HL-60/S4 (cell line): ENCODE measurements around the gene TMEM60.

ENCODE experiments used
- in situ Hi-C: fragments of 300-500 bp; cut with MboI; formaldehyde crosslinking; loops from 2 replicates; pipeline ENCODE4 v1.14.3; 2022; ENCODE audit warnings: low sequenced_read_pairs

Gene TMEM60

DNA sequence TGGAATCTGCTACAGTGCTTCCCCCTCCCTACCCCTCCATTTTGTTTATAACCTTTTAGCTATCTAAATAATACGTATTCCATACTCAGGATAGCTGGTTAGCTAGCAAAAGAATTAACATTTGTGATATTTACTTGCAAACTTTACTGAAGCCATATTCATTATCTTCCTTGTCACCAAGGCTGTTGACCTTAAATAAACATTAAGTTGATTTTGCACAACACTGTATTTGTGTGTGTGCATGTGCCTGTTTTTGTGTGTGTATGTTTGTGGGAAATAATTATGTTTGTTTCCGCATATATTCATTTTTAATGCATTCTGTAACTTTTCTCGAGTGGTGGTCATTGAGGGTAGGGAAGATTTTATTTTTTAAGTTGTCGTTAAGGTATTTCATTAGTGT is 15.9 kb downstream of the TMEM60 start:
- in situ Hi-C loops: no loop called here

DNA sequence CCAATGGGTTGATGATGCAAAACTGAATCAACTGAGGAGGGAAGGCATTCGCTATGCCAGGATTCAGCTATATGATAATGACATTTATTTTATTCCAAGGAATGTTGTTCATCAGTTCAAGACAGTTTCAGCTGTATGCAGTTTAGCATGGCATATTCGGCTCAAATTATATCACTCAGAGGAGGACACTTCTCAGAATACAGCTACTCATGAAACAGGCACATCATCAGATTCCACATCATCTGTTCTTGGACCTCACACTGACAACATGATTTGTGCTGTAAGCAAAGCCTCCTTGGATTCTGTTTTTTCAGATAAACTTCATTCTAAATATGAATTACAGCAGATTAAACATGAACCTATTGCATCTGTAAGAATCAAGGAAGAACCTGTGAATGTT is 19.7 kb downstream of the TMEM60 start:
- in situ Hi-C loops: no loop called here

DNA sequence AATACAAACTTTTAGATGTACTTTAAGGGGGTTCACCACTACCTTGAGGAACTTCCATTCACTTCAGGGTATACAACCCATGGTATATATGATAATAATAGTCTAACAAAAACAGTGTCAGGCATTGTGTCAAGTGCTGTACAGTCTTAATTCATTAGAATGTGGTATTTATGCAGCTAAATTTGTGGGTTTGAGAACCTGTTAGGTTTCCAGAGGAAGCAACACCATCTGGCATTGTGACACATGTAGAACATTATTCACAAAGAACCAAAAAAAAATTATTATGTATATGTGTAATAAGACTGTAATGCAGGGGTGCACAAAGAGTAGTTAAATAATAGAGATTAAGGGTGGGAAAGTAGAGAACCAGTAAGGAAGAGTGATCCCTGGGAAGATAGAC is 26.3 kb downstream of the TMEM60 start:
- in situ Hi-C loops: no loop called here

DNA sequence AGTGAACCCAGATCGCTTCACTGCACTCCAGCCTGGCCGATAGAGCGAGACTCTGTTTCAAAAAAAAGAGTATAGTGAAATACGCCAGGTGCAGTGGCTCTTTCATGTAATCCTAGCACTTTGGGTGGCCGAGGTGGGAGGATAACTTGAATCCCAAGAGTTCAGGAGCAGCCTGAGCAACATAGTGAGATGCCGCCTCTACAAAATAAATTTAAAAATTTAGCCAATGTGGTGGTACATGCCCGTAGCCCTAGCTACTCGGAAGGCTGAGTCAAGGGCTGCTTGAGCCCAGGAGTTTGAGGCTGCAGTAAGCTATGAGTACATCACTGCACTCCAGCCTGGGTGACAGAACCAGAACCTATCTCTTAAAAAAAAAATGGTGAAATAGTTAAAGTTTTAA is 27.9 kb downstream of the TMEM60 start:
- in situ Hi-C loops: no loop called here

DNA sequence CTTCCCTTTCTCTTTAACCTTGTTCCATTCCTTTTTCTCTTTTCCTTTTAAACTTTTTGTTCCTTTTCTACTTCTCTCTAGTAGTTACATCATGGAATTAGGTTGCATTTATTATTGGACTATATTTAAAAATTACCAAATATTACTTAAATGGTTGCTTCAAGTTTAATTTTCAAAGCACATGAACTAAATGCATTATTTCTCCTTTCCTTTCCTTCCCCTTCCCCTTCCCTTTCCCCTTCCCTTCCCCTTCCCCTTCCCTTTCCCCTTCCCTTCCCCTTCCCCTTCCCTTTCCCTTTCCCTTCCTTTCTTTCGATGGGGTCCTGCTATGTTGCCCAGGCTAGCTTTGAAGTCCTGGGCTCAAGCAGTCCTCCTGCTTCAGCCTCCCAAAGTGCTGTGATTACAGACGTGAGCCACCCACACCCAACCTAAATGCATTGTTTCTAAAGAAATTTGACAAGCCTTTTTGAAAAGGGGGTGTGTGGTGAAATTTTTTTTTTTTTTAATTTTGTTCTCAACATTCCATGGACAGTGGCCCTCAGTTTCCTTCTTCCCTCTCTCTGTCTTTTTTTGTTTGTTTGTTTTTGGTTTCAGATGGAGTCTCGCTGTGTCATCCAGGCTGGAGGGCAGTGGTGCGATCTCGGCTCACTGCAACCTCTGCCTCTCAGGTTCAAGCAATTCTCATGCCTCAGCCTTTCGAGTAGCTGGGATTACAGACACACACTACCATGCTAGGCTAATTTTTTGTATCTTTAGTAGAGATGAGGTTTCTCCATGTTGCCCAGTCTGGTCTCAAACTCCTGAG is 31.2 kb downstream of the TMEM60 start:
- in situ Hi-C loops: no loop called here

DNA sequence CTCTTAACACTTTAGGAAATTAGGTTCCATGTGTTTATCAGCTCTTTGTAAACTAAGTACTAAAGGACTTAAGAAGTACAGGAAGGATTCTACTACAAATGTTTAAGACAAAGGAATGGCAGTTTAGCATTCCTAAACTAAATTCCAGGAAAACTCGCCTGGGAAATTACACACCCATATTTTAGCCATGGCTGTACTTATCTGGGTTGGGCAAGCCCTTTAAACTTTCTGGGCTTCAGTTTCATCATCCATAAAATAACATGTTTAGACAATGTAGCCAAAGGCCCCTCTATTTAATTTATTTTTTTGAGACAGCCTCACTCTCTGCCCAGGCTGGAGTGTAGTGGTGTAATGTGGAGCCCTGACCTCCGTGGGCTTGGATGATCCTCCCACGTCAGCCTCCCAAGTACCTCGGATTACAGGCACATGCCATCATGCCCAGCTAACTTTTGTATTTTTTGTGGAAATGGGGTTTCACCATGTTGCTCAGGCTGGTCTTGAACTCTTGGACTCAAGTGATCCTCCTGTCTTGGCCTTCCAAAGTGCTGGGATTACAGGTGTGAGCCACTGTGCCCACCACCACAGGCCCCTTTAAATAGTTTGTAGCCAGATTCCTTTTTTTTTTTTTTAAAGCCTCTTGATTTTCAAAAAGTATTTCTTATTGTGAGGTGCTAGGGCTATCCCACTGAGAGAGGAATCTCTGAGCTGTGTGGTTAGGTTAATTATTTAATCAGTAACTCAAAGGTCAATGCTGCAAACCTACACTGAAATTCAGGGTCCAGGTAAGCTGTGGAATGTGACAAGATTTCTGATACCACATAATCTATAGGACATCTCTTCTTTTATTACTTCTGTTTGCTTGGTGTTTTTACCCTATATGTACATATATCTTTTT is 32.1 kb downstream of the TMEM60 start:
- in situ Hi-C loops: no loop called here

DNA sequence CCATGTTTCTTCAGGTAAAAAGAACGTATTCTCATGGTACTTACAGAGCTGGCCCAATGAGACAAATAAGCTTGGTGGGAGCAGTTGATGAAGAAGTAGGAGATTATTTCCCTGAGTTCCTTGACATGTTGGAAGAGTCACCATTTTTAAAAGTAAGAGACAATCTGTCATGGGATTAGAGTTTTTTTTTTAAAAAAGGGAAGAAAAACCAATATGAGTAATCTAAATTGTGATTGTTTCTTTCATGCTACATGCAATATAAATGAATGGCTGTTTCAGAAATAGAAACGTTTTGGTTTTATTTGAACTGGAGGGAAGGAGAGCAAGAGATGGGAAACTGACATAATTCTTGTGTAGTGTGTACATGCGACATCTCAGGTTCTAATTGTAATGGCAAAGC is 32.8 kb downstream of the TMEM60 start:
- in situ Hi-C loops: no loop called here

DNA sequence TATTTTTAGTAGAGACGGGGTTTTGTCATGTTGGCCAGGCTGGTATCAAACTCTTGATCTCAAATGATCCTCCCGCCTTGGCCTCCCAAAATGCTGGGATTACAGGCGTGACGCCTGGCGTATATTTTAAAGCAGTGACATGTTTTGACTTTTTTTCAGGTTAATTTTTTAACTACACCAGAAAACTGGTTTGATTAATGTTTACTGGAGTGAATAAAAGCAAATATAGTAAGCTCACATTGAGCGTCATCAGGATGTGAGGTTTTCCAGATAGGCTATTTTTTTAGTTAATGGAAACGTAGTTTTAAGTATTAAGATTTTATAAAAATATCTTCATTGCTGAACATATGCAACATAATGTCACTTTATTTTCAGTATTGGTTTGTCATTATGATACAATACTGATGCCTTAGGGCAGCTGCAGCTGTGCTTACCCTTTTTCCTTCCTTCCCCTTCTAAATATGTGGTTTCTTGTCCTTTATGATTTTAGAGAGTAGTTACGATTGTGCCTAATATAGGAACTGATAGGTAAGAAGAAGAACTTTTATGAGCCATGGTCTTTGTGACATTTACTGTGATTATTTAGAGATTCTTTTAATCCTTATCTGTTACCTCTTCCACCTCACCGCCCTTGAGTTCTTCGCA is 37.3 kb downstream of the TMEM60 start:
- in situ Hi-C loops: no loop called here

DNA sequence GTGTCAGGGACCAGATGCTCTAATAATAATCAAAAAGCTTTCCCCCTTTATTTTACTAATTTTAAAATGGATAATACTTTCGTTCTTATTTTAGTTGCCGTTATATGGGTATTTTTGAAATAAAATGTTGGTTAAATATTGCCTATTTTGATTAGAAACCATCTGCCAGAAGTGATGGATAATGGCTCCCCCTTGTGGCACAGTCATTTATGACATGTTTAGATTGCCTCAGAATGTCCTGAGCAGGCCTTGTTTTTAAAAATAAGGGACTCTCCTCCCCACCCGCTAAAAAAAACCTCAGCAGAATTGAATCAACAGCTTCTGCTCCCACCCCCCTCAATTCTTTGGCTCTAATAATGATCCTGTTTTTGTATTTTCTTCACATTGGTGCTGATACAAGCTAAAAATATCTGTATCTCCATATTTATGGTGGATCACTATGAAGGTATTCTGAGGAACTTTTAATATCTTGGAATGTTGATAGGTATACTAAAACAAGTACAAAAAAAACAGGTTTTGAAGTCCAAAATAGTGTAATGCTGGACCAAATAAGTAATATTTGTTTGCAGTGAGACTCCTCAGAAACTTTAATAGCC is 38.8 kb downstream of the TMEM60 start:
- in situ Hi-C loops: loop anchor here (10.0 kb wide), 1 partner anchor 95 kb away; no protein-coding TSS in a partner anchor

DNA sequence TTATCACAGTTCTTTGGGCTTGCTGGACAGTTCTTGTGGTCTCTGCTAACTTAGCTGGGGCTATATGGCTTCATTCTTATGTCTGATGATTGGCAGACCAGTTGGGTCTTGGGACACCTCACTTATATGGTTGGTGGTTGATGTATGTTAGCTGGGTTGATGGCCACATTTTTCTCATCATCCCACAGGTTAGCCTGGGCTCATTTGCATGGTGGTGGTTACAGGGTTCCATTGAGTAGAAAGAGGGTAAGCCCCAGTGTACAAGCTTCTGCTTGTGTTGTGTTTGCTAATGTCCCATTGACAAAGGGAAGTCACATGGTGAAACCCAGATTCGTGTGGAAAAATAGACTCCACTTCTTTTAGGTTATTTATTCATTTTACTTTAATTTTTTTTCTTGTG is 40.6 kb downstream of the TMEM60 start:
- in situ Hi-C loops: loop anchor here (10.0 kb wide), 1 partner anchor 93 kb away; no protein-coding TSS in a partner anchor

DNA sequence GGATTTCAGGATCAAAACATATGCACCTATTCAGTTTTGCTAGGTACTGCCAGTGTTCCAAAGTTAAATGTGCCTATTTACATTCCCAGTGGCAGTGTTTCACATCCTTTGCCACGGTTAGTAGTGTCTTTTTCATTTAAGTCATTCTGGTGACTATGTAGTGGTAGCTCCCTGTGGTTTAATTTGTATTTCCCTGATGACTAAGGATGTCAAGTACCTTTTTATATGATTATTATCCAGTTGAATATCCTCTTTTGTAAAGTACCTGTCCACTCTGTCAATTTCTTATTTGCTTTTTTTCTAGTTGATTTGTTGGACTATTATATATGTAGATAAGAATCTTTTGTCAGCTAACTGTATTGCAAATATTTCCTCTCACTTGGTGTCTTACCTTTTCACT is 45.1 kb downstream of the TMEM60 start:
- in situ Hi-C loops: loop anchor here (10.0 kb wide), 1 partner anchor 88 kb away; no protein-coding TSS in a partner anchor

DNA sequence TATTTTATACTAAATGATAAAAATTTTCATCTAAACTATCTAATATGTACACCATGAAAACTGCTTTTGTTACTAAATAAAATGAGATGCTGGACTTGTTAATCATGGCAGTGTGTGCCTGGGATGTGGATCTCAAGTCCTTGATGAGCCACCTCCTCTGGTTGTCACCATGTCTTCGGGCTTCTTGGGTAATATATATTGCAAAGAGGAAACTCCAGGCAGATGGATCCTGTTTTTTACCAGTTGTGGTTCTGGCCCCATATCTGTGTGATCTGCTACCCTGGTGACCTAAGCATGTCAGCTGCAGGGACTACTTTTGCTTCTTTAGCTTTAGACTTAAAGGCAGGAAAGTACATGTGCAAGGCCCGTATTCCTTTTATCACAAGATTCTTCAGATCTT is 46.2 kb downstream of the TMEM60 start:
- in situ Hi-C loops: loop anchor here (10.0 kb wide), 1 partner anchor 87 kb away; no protein-coding TSS in a partner anchor

DNA sequence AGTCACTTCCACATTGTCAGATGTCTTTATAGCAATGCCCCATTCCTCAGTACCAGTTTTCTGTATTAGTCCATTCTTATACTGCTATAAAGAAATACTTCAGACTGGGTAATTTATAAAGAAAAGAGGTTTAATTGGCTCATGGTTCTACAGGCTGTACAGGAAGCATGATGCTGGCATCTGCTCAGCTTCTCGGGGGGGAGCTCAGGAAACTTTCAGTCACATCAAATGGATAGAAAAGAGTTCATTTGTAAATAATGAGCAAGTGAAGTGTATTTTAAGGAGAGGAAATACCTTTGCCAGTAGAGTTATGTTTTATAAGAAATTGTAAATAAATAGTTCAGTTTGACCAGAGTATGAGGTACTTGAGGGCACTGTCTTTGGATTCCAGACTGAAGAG is 50.5 kb downstream of the TMEM60 start:
- in situ Hi-C loops: no loop called here

DNA sequence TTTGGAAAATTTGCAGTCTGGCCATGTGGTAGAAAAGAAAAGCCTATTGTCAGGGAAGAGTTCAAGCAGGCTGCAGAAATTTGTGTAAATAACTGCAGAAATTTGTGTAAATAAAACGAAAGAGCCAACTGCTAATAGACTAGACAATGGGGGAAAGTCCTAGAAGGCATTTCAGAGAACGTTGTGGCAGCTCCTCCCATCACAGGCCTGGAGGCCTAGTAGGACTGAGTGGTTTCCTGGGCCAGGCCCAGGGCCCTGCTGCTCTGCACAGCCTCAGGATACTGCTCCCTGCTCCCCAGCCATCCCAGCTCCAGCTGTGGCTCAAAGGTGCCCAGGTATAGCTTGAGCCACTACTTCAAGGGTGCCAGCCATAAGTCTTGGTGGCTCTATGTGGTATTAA is 51.1 kb downstream of the TMEM60 start:
- in situ Hi-C loops: no loop called here

DNA sequence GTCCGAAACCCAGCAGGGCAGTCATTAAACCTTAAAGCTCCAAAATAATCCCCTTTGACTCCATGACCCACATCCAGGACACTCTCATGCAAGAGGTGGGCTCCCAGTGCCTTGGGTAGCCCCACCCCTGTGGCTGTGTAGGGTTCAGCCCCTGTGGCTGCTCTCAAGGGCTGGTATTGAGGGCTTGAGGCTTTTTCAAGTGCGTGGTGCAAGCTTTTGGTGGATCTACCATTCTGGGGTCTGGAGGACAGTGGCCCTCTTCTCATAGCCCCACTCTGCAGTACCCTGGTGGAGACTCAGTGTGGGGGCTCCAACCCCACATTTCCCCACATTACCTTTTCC is 51.4 kb downstream of the TMEM60 start:
- in situ Hi-C loops: no loop called here

DNA sequence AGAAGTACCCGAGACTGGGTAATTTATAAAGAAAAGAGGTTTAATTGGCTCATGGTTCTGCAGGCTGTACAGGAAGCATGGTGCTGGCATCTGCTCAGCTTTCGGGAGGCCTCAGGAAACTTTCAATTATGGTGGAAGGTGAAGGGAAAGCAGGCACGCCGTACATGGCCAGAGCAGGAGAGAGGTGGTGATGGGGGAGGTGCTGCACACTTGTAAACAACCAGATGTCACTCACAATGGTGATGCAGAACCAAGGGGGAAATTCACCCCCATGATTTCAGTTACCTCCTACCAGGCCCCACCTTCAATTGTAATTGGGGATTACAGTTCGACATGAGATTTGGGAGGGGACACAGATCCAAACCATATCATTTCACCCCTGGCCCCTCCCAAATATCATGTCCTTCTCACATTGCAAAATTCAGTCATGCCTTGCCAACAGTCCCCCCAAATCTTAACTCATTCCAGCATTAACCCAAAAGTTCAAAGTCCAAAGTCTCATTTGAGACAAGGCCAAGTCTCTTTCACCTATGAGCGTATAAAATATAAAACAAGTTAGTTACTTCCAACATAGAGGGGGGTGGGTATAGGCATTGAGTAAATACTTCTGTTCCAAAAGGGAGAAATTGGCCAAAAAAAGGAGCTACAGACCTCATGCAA is 51.9 kb downstream of the TMEM60 start:
- in situ Hi-C loops: no loop called here

DNA sequence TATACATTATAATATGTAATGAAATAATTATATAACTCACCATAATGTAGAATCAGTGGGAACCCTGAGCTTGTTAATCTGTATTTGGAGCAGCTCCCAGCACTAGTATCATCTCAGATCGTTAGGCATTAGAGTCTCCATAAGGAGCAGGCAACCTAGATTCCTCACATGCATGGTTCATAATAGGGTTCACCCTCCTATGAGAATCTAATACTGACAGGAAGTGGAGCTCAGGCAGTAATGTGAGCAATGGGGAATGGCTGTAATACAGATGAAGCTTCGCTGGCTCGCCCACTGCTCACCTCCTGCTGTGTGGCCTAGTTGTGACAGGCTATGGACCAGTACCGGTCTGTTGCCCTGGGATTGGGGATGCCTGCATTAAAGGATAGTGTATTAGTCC is 52.5 kb downstream of the TMEM60 start:
- in situ Hi-C loops: no loop called here
